ENCODE data around the gene AATK. TPM values are rescaled to one million over a fixed set of nuclear protein-coding genes. Genes with fewer than 3 reads are reported as not detected.

Gene AATK
- total and polyA plus RNA-seq, 2 donors (not counting 3 experiments of a cell fraction or from before 2014, with no cell fraction given): 0.69 to 1.00 TPM

- H3K27ac ChIP-seq (ENCODE audit: insufficient read depth, low read depth, low read length): no peak overlapping the region
- no TSS peak for BruUV-seq (replicated peaks)
- H3K27me3 ChIP-seq (ENCODE audit: control insufficient read depth in 2 of 2, insufficient read depth in 2 of 2, low read length in 2 of 2): no peaks in the 10 kb centered on the region
- no peaks in the 10 kb centered on the region for H3K9me1 ChIP-seq (replicated peaks; ENCODE audit: control insufficient read depth, extremely low read depth, insufficient read depth, low read length)
- peaks cover 8% of the 10 kb centered on the region for H3K4me1 ChIP-seq (ENCODE audit: control insufficient read depth, extremely low read depth, insufficient read depth, low read length)
- FAIRE-seq: no peak
- no peak overlapping the region for H2AFZ ChIP-seq (ENCODE audit: low read depth, low read length)
- POLR2A ChIA-PET: no interaction called here
- no peaks in the 10 kb centered on the region for H3K79me2 ChIP-seq (ENCODE audit: control insufficient read depth, insufficient read depth, low read length)
- H3K4me2 ChIP-seq (ENCODE audit: insufficient read depth, low read length): no peak overlapping the region
- CTCF ChIA-PET: interaction anchor here (1.0 to 2.9 kb wide), 7 partner anchors 31 to 106 kb away, joined by 3 to 20 read pairs (median 4); no protein-coding TSS in a partner anchor
- intact Hi-C loops (cut with micrococcal nuclease) (no loop called here), dilution Hi-C loops (cut with MboI; ENCODE audit: extremely low pct_ligation_motif_present, low sequenced_read_pairs) (no loop called here)
- H3K36me3 ChIP-seq (ENCODE audit: control insufficient read depth in 2 of 2, extremely low read depth in 1 of 2, insufficient read depth in 2 of 2, low read length in 2 of 2): no peaks in the 10 kb centered on the region
- H3K9ac ChIP-seq (replicated peaks; ENCODE audit: extremely low read depth, insufficient read depth, low read length): no peak overlapping the region
- no peak overlapping the region for H3K4me3 ChIP-seq (replicated peaks in 1 of 3; ENCODE audit: insufficient read depth in 1 of 3, low read depth in 1 of 3, low read length in 3 of 3)
- DNase-seq (ENCODE audit: low read depth, low spot score): peak; percentile 78
- no peaks in the 10 kb centered on the region for H4K20me1 ChIP-seq (replicated peaks; ENCODE audit: control insufficient read depth, extremely low read depth, insufficient read depth, low read length)
- TF ChIP-seq POLR2AphosphoS5 (IDR thresholded peaks at IDR 0.05; ENCODE audit: insufficient read depth, low read depth, low read length) (peak; percentile 21), EZH2 (IDR thresholded peaks at IDR 0.05; ENCODE audit: borderline replicate concordance, low read depth, low read length, severe bottlenecking) (no peak), MYC (IDR thresholded peaks at IDR 0.05; ENCODE audit: low read depth, low read length) (no peak), FOS (IDR thresholded peaks at IDR 0.05; ENCODE audit: borderline replicate concordance, insufficient read depth, low read length) (peak; percentile 52), GATA2 (IDR thresholded peaks at IDR 0.05; ENCODE audit: insufficient read depth, insufficient read length, low read depth, low read length) (no peak), MAX (IDR thresholded peaks at IDR 0.05; ENCODE audit: insufficient read depth, insufficient read length) (peak; percentile 23), CTCF (IDR thresholded peaks at IDR 0.05; ENCODE audit: extremely low read depth in 1 of 2, insufficient read depth in 1 of 2, low read depth in 1 of 2, low read length in 2 of 2) (no peak), JUN (IDR thresholded peaks at IDR 0.05; ENCODE audit: borderline replicate concordance, insufficient read depth, insufficient read length, low read depth) (peak; percentile 71), POLR2A (IDR thresholded peaks at IDR 0.05; ENCODE audit: low read depth, low read length) (no peak)
- H3K9me3 ChIP-seq (replicated peaks; ENCODE audit: control insufficient read depth, insufficient read depth, low read length): no peaks in the 10 kb centered on the region
These were observed 71.3 kb downstream of the AATK start for GRCh38 chr17:81094509-81095382.

Data from endothelial cell of umbilical vein (primary cell).